ENCODE results near the gene DUOX1. TPM values are rescaled to one million over a fixed set of nuclear protein-coding genes. Genes with fewer than 3 reads are reported as not detected.

Gene DUOX1
- total RNA-seq, 1 experiment from 2014 or later = not detected

GRCh38 chr15:45183511-45183910 lies 53.7 kb downstream of the DUOX1 start:
- H3K4me3 ChIP-seq = no peak overlapping the region
- H3K27me3 ChIP-seq (replicated peaks) = peaks cover 4% of the 10 kb centered on the region; the same call in 1 of the 2 replicates
- DNase-seq (ENCODE audit: low read depth in 1 of 2, low spot score in 2 of 2) = no peak
- H3K9me3 ChIP-seq (replicated peaks) = no peaks in the 10 kb centered on the region
- no peak overlapping the region for H3K27ac ChIP-seq
- H3K4me1 ChIP-seq (replicated peaks) = peaks cover 15% of the 10 kb centered on the region
- H3K36me3 ChIP-seq = no peaks in the 10 kb centered on the region

- DNase-seq (ENCODE audit: low read depth in 1 of 2, low spot score in 2 of 2) = no peak
- H3K4me3 ChIP-seq = no peak overlapping the region
- H3K27me3 ChIP-seq (replicated peaks) = peaks cover 4% of the 10 kb centered on the region; the same call in 1 of the 2 replicates
- H3K27ac ChIP-seq = no peak overlapping the region
- peaks cover 16% of the 10 kb centered on the region for H3K4me1 ChIP-seq (replicated peaks)
- H3K36me3 ChIP-seq = no peaks in the 10 kb centered on the region
- H3K9me3 ChIP-seq (replicated peaks) = no peaks in the 10 kb centered on the region
Measured at GRCh38 chr15:45184562-45185041, 54.8 kb downstream of the DUOX1 start.

DNA sequence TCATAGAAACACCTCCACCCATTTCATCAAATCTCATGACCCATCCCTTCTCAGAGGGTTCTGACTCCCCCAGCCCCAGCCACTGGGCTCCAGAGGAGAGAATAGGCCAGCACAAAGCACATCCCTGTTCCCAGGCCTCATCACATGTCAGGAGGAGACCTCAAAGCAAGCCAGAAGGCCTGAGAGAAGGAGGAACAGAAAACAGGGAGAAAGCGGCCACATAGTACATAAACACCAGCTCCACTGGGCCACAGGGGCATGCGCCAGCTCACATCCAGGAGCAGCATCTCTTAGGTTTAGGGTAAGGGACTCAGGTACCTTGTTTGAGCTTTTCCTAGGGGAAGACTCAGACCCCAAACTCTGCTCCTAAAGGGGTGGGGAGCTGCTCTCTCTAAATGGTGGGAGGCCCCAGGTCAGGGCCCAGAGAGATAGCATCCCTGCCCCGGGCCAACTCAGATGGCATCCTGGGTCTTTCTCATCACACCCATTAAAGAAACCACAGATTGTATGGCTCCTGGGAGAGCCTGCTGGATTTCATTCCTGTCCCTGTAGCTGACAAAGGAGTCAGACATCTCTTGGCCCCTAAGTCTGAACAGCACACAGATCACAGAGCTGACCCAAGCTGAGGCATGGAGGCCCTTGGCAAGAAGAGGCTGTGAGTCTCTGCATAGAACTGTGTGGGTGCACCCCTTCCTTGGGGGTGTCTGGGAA lies 55.4 kb downstream of the DUOX1 start:
- H3K4me1 ChIP-seq (replicated peaks) = peaks cover 12% of the 10 kb centered on the region
- H3K4me3 ChIP-seq = no peak overlapping the region
- DNase-seq (ENCODE audit: low read depth in 1 of 2, low spot score in 2 of 2) = no peak

DNA sequence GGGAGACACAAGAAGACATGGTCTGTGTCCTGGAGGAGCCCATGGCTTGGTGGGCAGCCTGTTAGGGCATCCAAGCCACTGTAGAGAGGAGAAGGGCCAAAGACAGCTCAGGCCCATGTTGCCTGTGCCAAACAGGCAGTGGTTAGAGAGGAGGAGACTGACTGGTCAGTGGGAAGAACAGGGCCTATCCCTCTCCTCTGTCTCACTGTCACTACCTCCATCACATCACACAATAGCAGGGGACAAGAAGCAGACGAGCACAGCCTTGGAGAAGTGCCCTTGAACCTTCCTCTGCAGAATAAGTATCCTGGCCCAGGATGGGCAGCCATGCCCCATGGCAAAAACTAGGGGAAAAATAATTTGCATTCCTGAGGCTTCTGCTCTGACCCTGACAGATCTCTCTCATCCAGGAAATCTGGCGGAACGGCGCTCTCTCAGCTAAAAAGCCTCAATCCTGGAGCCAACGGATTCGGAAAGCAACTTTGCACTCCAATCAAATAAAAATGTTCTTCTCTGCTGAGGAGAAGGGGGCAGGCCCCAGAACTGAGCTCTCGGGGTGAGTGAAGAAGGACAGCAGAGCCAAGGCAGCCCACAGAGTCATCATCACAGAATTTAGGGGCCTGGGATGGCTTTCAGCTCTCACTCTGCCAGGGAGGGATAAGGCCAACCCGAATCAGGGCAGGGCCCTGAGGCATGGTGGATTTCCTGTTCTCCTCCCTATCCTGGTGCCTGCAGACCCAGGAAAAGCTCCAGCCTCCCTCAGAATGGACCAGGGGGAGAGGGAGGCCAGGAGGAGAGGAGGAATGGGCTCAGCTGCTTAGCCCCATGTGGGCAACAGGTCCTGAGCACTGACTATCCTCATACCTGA lies 56.3 kb downstream of the DUOX1 start:
- no peak for DNase-seq (ENCODE audit: low read depth in 1 of 2, low spot score in 2 of 2)
- H3K4me1 ChIP-seq (replicated peaks) = peaks cover 6% of the 10 kb centered on the region
- H3K9me3 ChIP-seq (replicated peaks) = no peaks in the 10 kb centered on the region
- no peak overlapping the region for H3K27ac ChIP-seq
- no peaks in the 10 kb centered on the region for H3K36me3 ChIP-seq
- H3K4me3 ChIP-seq = no peak overlapping the region
- H3K27me3 ChIP-seq (replicated peaks) = peaks cover 4% of the 10 kb centered on the region; the same call in 1 of the 2 replicates

More for the DNA sequence above, 55.4 kb downstream of the DUOX1 start:
- H3K9me3 ChIP-seq (replicated peaks) = no peaks in the 10 kb centered on the region
- no peaks in the 10 kb centered on the region for H3K36me3 ChIP-seq
- peaks cover 4% of the 10 kb centered on the region; the same call in 1 of the 2 replicates for H3K27me3 ChIP-seq (replicated peaks)
- no peak overlapping the region for H3K27ac ChIP-seq

DNA sequence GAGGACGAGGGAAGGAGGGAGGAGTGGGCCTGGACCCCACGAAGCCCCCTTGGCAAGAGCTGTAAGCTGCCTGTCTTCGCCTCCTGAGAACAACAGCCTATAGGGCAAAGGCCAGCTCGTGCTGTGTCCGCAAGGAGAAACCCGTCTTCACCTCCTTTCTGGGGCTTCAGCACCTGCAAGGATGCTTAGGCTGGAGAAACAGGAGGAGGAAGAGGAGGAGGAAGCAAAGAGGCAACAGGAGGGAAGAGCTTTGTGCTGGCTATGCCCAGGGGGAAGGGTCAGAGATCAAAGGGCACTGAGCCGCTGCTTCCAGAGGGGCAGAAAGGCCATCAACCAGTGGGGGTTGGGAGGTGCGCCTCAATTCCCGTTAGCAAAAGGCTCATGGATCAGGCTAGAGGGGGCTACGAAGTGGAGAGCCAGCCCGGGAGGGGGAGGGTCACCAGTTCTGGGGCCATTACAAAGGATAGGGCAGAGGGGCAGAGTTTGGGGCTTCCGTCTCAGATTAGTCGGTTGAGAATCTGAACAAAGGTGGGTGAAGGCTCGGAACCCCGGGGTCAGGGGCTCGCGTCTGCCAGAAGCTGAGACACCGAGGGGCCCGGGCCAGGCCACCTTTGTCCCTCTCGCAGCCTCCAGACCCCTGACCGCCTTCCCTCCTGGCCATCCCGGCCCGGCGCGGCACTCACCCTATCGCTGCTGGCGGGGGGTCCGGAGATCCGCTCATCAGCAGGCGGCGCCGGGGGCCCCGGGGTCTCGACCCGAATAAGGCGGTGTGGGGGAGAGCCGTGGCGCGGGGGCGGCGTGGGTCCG lies 57.2 kb downstream of the DUOX1 start:
- peak overlapping the region; percentile 43; the same call in 1 of the 2 replicates for H3K4me3 ChIP-seq

GRCh38 chr15:45187578-45187893 lies 57.7 kb downstream of the DUOX1 start:
- Histone ChIP-seq H3K4me1 (replicated peaks) (peaks cover 6% of the 10 kb centered on the region), H3K9me3 (replicated peaks) (no peaks in the 10 kb centered on the region), H3K27ac (no peak overlapping the region), H3K36me3 (no peaks in the 10 kb centered on the region), H3K4me3 (peak overlapping the region; percentile 43), H3K27me3 (replicated peaks) (peaks cover 4% of the 10 kb centered on the region; the same call in 1 of the 2 replicates)
- no peak for DNase-seq (ENCODE audit: low read depth in 1 of 2, low spot score in 2 of 2)

More for the DNA sequence above, 57.2 kb downstream of the DUOX1 start:
- Histone ChIP-seq H3K9me3 (replicated peaks) (no peaks in the 10 kb centered on the region), H3K36me3 (no peaks in the 10 kb centered on the region), H3K27ac (no peak overlapping the region), H3K4me1 (replicated peaks) (peaks cover 6% of the 10 kb centered on the region), H3K27me3 (replicated peaks) (peaks cover 4% of the 10 kb centered on the region; the same call in 1 of the 2 replicates)
- no peak for DNase-seq (ENCODE audit: low read depth in 1 of 2, low spot score in 2 of 2)

GRCh38 chr15:45187894-45188830 lies 58.4 kb downstream of the DUOX1 start, which contains the start of gene SHF:
Gene SHF (minus strand): TSS chr15:45187966. CDS start chr15:45187951, 15 bp downstream.
- peak in 1 of 2 experiments; percentile 34 for DNase-seq (ENCODE audit: low read depth in 1 of 2, low spot score in 2 of 2)
- H3K27ac ChIP-seq = no peak within 1 kb of the TSS

DNA sequence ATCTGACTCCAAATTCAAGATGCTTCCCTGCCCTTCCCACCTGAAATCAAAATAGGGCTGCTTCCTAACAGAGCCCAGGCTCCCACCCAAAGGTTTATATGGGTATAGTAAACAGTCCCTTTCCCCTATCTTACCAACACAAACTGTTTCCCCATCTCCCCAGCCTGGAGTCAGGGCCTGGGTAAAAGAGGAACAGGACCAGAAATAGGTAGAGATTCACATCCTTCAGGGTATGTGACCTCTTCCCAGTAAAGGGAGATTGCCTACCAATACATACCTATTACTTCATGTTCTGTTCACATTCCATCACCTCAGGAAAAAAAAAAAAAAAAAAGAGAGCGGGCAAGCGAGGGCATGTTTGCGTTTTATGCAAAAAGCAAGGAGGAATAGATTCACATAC lies 67.7 kb downstream of the DUOX1 start:
- Histone ChIP-seq H3K9me3 (replicated peaks) (no peaks in the 10 kb centered on the region), H3K4me1 (replicated peaks) (no peaks in the 10 kb centered on the region), H3K36me3 (no peaks in the 10 kb centered on the region), H3K27ac (no peak overlapping the region), H3K4me3 (no peak overlapping the region), H3K27me3 (replicated peaks) (no peaks in the 10 kb centered on the region)
- no peak for DNase-seq (ENCODE audit: low read depth in 1 of 2, low spot score in 2 of 2)

More at GRCh38 chr15:45187894-45188830, 58.4 kb downstream of the DUOX1 start, which contains the start of gene SHF:
- no peaks in the 10 kb centered on the region for H3K9me3 ChIP-seq (replicated peaks)
- H3K27me3 ChIP-seq (replicated peaks) = peaks cover 4% of the 10 kb centered on the region; the same call in 1 of the 2 replicates
- peak within 1 kb of the TSS; percentile 43 for H3K4me3 ChIP-seq
- H3K36me3 ChIP-seq = no peaks in the 10 kb centered on the region
- H3K4me1 ChIP-seq (replicated peaks) = peaks cover 6% of the 10 kb centered on the region

DNA sequence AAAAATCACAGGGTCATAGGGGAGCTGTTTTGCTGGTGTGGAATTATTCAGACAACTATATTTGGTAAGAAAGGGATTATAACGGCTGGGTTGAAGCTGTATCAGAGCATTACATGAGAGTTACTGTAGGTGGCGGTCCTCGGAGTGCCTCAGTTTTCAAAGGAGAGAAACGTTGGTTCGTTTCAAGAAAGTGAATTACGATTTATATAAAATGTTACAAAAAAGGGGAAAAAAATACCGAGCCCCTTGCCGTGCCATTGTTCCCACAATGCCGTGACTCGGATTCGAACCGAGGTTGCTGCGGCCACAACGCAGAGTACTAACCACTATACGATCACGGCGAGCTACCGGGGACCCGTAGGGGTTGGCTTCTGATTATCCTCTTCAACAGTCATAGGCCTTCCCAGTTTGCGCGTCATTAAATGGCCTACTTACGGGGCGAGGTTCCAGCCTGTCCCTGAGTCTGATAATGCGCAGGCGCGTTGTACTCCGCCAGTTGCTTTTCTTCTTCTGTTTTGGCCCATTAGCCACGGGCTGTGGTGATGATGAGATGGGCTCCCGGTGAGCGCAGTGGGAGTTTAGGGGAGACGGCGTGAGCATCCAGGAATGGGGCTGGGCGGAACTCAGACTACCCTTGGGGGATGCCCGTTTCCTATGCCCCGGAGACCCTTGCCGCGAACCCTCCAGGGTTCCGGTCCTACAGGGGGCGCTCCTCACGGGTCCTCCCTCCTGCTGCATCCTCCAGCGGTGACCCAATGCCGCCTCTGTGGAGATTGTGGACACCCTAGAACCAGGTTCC lies 68.7 kb downstream of the DUOX1 start:
- H3K4me1 ChIP-seq (replicated peaks) = no peaks in the 10 kb centered on the region
- peak overlapping the region; percentile 56 for H3K27ac ChIP-seq
- peak; percentile 88 to 99 for DNase-seq (ENCODE audit: low read depth in 1 of 2, low spot score in 2 of 2)
- peak overlapping the region; percentile 61 for H3K4me3 ChIP-seq
- no peaks in the 10 kb centered on the region for H3K27me3 ChIP-seq (replicated peaks)
- H3K9me3 ChIP-seq (replicated peaks) = no peaks in the 10 kb centered on the region
- H3K36me3 ChIP-seq = no peaks in the 10 kb centered on the region

DNA sequence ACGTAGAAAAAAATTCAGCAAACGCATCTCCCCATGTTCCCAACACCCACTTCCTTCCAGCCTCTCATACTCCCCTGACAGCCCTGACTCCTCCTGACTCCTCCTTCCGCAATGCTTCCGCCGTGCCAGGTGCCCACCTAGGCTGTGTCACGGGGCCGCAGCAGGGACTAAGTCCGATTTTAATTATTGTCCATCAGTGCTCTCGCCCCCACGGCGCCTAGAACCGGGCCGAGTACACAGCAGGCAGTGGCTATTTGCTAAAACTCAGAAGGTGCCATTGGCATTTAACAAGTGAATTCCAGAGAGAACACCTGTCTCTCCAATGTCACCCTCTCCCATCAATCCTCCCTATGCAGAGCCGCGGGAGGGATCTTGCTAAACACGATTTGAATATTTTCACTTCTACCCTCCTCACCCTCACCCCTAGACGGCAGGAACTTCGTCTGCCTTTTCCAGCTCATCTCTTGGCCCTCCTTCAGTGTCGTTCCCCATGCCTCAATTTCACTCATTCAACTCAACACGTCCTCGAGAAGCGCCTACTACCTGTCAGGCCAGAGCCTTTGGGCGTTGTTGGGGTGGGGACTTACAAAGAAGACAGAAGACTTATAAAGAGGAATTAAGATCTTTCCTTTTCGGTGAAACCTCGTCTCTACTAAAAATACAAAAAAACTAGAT lies 69.5 kb downstream of the DUOX1 start:
- DNase-seq (ENCODE audit: low read depth in 1 of 2, low spot score in 2 of 2) = peak in 1 of 2 experiments; percentile 45
- H3K4me3 ChIP-seq = peak overlapping the region; percentile 61
- no peaks in the 10 kb centered on the region for H3K36me3 ChIP-seq

GRCh38 chr15:45200001-45200798 lies 70.4 kb downstream of the DUOX1 start:
- Histone ChIP-seq H3K9me3 (replicated peaks) (no peaks in the 10 kb centered on the region), H3K36me3 (no peaks in the 10 kb centered on the region), H3K4me3 (peak overlapping the region; percentile 61), H3K27ac (peak overlapping the region; percentile 75), H3K4me1 (replicated peaks) (no peaks in the 10 kb centered on the region), H3K27me3 (replicated peaks) (no peaks in the 10 kb centered on the region)
- DNase-seq (ENCODE audit: low read depth in 1 of 2, low spot score in 2 of 2) = peak; percentile 91 to 97

More for the DNA sequence above, 69.5 kb downstream of the DUOX1 start:
- H3K9me3 ChIP-seq (replicated peaks) = no peaks in the 10 kb centered on the region
- no peak overlapping the region for H3K27ac ChIP-seq
- H3K4me1 ChIP-seq (replicated peaks) = no peaks in the 10 kb centered on the region
- H3K27me3 ChIP-seq (replicated peaks) = no peaks in the 10 kb centered on the region

Measured in SJSA1 (cell line).